ENCODE results near the gene ANXA10. TPM values are rescaled to one million over a fixed set of nuclear protein-coding genes. Genes with fewer than 3 reads are reported as not detected.

Gene ANXA10
- total and polyA plus RNA-seq, 7 donors: 0.92 to 5.4 TPM; not detected in 5

GRCh38 chr4:168119890-168120289 lies 27.6 kb downstream of the ANXA10 start:
- H3K4me3 ChIP-seq: no peak overlapping the region
- TF ChIP-seq POLR2AphosphoS5 (IDR thresholded peaks at IDR 0.05) (no peak), POLR2A (IDR thresholded peaks at IDR 0.05) (no peak), EP300 (IDR thresholded peaks at IDR 0.05) (no peak), CTCF (IDR thresholded peaks at IDR 0.05) (no peak)
- 75 to 80% methylated on average over 3 of the region's 3 CpGs for WGBS, 2 donors
- no peak overlapping the region for H3K27ac ChIP-seq
- intact Hi-C loops (cut with DNase I): no loop called here
- H3K36me3 ChIP-seq: no peaks in the 10 kb centered on the region
- H3K4me1 ChIP-seq: no peaks in the 10 kb centered on the region
- H3K9me3 ChIP-seq: no peaks in the 10 kb centered on the region
- DNase-seq: no peak
- H3K27me3 ChIP-seq: no peaks in the 10 kb centered on the region

- H3K9me3 ChIP-seq: no peaks in the 10 kb centered on the region
- no peak for DNase-seq
- H3K4me3 ChIP-seq: no peak overlapping the region
- 75 to 82% methylated on average over 1 of the region's 1 CpG for WGBS, 2 donors
- no peak overlapping the region for H3K27ac ChIP-seq
- no peaks in the 10 kb centered on the region for H3K36me3 ChIP-seq
- intact Hi-C loops (cut with DNase I): no loop called here
- no peaks in the 10 kb centered on the region for H3K4me1 ChIP-seq
- TF ChIP-seq POLR2AphosphoS5 (IDR thresholded peaks at IDR 0.05) (no peak), POLR2A (IDR thresholded peaks at IDR 0.05) (no peak), CTCF (IDR thresholded peaks at IDR 0.05) (no peak), EP300 (IDR thresholded peaks at IDR 0.05) (no peak)
- no peaks in the 10 kb centered on the region for H3K27me3 ChIP-seq
These were observed 28.5 kb downstream of the ANXA10 start for GRCh38 chr4:168120811-168121210.

GRCh38 chr4:168124008-168124641 lies 31.8 kb downstream of the ANXA10 start:
- WGBS, 2 donors: 86 to 91% methylated on average over 5 of the region's 5 CpGs
- TF ChIP-seq EP300 (IDR thresholded peaks at IDR 0.05): no peak
- DNase-seq: no peak
- H3K27me3 ChIP-seq: no peaks in the 10 kb centered on the region
- no peaks in the 10 kb centered on the region for H3K4me1 ChIP-seq
- intact Hi-C loops (cut with DNase I): no loop called here
- no peaks in the 10 kb centered on the region for H3K36me3 ChIP-seq
- H3K9me3 ChIP-seq: no peaks in the 10 kb centered on the region
- no peak overlapping the region for H3K4me3 ChIP-seq
- H3K27ac ChIP-seq: no peak overlapping the region

- TF ChIP-seq POLR2AphosphoS5 (IDR thresholded peaks at IDR 0.05) (no peak), POLR2A (IDR thresholded peaks at IDR 0.05) (no peak), CTCF (IDR thresholded peaks at IDR 0.05) (no peak), EP300 (IDR thresholded peaks at IDR 0.05) (no peak)
- DNase-seq: no peak
- Histone ChIP-seq H3K4me1 (no peaks in the 10 kb centered on the region), H3K36me3 (no peaks in the 10 kb centered on the region), H3K9me3 (no peaks in the 10 kb centered on the region), H3K4me3 (no peak overlapping the region), H3K27ac (no peak overlapping the region), H3K27me3 (no peaks in the 10 kb centered on the region)
- intact Hi-C loops (cut with DNase I): no loop called here
- WGBS, 2 donors: 58 to 81% methylated on average over 2 of the region's 2 CpGs
These were observed 34.6 kb downstream of the ANXA10 start for GRCh38 chr4:168126952-168127351.

- no peak for DNase-seq
- no peak for TF ChIP-seq CTCF (IDR thresholded peaks at IDR 0.05)
- TF ChIP-seq POLR2A (IDR thresholded peaks at IDR 0.05): no peak
- TF ChIP-seq POLR2AphosphoS5 (IDR thresholded peaks at IDR 0.05): no peak
- no peak for TF ChIP-seq EP300 (IDR thresholded peaks at IDR 0.05)
- Histone ChIP-seq H3K4me3 (no peak overlapping the region), H3K9me3 (no peaks in the 10 kb centered on the region), H3K27me3 (no peaks in the 10 kb centered on the region), H3K27ac (no peak overlapping the region), H3K36me3 (no peaks in the 10 kb centered on the region), H3K4me1 (no peaks in the 10 kb centered on the region)
- intact Hi-C loops (cut with DNase I): no loop called here
These were observed 36.3 kb downstream of the ANXA10 start for GRCh38 chr4:168128601-168129000.
